ENCODE data around the gene TPSAB1. TPM values are rescaled to one million over a fixed set of nuclear protein-coding genes. Genes with fewer than 3 reads are reported as not detected.

TPSAB1 gene
- total RNA-seq, 1 donor from 2014 or later = not detected

GRCh38 chr16:1272453-1273198 is 32.1 kb downstream of the TPSAB1 start:
- peaks cover 8% of the 10 kb centered on the region for H3K4me1 Mint-ChIP-seq (ENCODE audit: low read depth)
- peaks cover 34% of the 10 kb centered on the region for H3K27me3 Mint-ChIP-seq (ENCODE audit: low read depth)
- H3K36me3 Mint-ChIP-seq (ENCODE audit: low read depth) = no peaks in the 10 kb centered on the region
- H3K9me3 Mint-ChIP-seq (ENCODE audit: low read depth) = no peaks in the 10 kb centered on the region
- no peak overlapping the region for H3K27ac Mint-ChIP-seq (ENCODE audit: unreplicated experiment)
- no peak for DNase-seq (ENCODE audit: low spot score)
- TF ChIP-seq CTCF (IDR thresholded peaks at IDR 0.05) = no peak
- no peak overlapping the region for H3K4me3 Mint-ChIP-seq (ENCODE audit: unreplicated experiment)

GRCh38 chr16:1273816-1274215 is 33.3 kb downstream of the TPSAB1 start:
- H3K36me3 Mint-ChIP-seq (ENCODE audit: low read depth) = no peaks in the 10 kb centered on the region
- no peaks in the 10 kb centered on the region for H3K9me3 Mint-ChIP-seq (ENCODE audit: low read depth)
- no peak for TF ChIP-seq CTCF (IDR thresholded peaks at IDR 0.05)
- peaks cover 10% of the 10 kb centered on the region for H3K4me1 Mint-ChIP-seq (ENCODE audit: low read depth)
- no peak overlapping the region for H3K4me3 Mint-ChIP-seq (ENCODE audit: unreplicated experiment)
- peak; percentile 79 for DNase-seq (ENCODE audit: low spot score)
- H3K27ac Mint-ChIP-seq (ENCODE audit: unreplicated experiment) = no peak overlapping the region
- H3K27me3 Mint-ChIP-seq (ENCODE audit: low read depth) = peaks cover 37% of the 10 kb centered on the region

- Mint-ChIP-seq H3K36me3 (ENCODE audit: low read depth) (no peaks in the 10 kb centered on the region), H3K4me1 (ENCODE audit: low read depth) (peaks cover 10% of the 10 kb centered on the region), H3K27ac (ENCODE audit: unreplicated experiment) (no peak overlapping the region), H3K4me3 (ENCODE audit: unreplicated experiment) (no peak overlapping the region), H3K9me3 (ENCODE audit: low read depth) (no peaks in the 10 kb centered on the region), H3K27me3 (ENCODE audit: low read depth) (peaks cover 29% of the 10 kb centered on the region)
- TF ChIP-seq CTCF (IDR thresholded peaks at IDR 0.05) = no peak
- no peak for DNase-seq (ENCODE audit: low spot score)
Measured at GRCh38 chr16:1274767-1275166, 34.3 kb downstream of the TPSAB1 start.

GRCh38 chr16:1275791-1276579 is 35.5 kb downstream of the TPSAB1 start:
- no peak for TF ChIP-seq CTCF (IDR thresholded peaks at IDR 0.05)

GRCh38 chr16:1276580-1276878 is 36.0 kb downstream of the TPSAB1 start:
- H3K4me3 Mint-ChIP-seq (ENCODE audit: unreplicated experiment) = no peak overlapping the region
- H3K36me3 Mint-ChIP-seq (ENCODE audit: low read depth) = no peaks in the 10 kb centered on the region
- H3K27me3 Mint-ChIP-seq (ENCODE audit: low read depth) = peaks cover 28% of the 10 kb centered on the region
- no peak for DNase-seq (ENCODE audit: low spot score)
- no peak for TF ChIP-seq CTCF (IDR thresholded peaks at IDR 0.05)
- H3K27ac Mint-ChIP-seq (ENCODE audit: unreplicated experiment) = no peak overlapping the region
- H3K4me1 Mint-ChIP-seq (ENCODE audit: low read depth) = peaks cover 6% of the 10 kb centered on the region
- no peaks in the 10 kb centered on the region for H3K9me3 Mint-ChIP-seq (ENCODE audit: low read depth)

More at GRCh38 chr16:1275791-1276579, 35.5 kb downstream of the TPSAB1 start:
- Mint-ChIP-seq H3K27me3 (ENCODE audit: low read depth) (peaks cover 25% of the 10 kb centered on the region), H3K36me3 (ENCODE audit: low read depth) (no peaks in the 10 kb centered on the region), H3K27ac (ENCODE audit: unreplicated experiment) (no peak overlapping the region), H3K4me1 (ENCODE audit: low read depth) (peaks cover 10% of the 10 kb centered on the region), H3K9me3 (ENCODE audit: low read depth) (no peaks in the 10 kb centered on the region), H3K4me3 (ENCODE audit: unreplicated experiment) (no peak overlapping the region)
- peak; percentile 87 for DNase-seq (ENCODE audit: low spot score)

Measured in chondrocyte (in vitro differentiated cells).